Cardiac septum (tissue), 1 donor: ENCODE measurements around the gene C3orf20. TPM values are rescaled to one million over a fixed set of nuclear protein-coding genes. Genes with fewer than 3 reads are reported as not detected.

Source experiments
- DNase-seq: peaks from one replicate; pipeline ENCODE4 v3.0.0-alpha.2; 2020; ENCODE audit warnings: low spot score
- intact Hi-C: fragments of 100-400 bp; cut with DNase I; formaldehyde crosslinking; loops from one replicate; pipeline ENCODE4 v1.14.0; 2022
- total RNA-seq: library from RNA; stranded (reverse); fragmentation: NEBNext Ultra II Directional; extraction: Animal tissue kit (Norgen Biotek cat#: 25700); gene quantifications from one replicate; pipeline ENCODE4 v1.2.1, GENCODE V29; 2021
- donor health status: DM: no; HTN: no; CAD: no.

The C3orf20 gene
- total RNA-seq, 1 donor from 2014 or later: 0.32 TPM

DNA sequence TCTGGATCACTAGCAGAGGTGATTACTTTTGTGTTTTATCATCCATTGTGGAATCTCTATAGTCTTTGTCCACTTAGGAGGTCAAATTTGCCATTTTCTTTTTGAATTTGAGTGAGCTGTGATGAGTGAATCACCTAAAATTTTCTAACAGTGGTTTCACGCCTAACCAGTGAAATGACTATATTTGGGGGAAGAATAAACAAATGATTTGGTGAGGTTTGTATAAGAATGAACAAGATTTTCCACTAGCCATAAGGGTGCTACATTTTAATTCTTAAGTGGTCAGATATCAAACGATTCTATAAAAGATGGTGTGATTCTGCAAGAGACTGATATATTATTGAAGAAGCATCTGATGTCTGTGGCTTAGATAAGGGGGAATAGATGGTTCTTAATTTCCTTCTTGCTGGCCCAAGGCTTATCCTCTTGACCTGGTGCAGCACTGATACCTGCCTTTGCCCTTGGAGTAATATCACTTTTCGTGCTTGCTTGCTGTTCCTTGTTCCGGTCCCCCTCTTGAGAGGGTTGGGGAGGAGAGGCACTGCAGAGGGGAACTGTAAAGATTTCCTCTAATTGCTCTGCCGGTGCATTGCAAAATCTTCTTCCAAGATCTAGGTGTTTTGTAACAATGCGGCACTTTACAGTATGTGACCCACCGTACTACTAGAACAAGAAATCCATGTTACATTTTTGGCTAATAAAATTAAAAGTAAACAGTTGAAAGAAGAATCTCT is 14.5 kb downstream of the C3orf20 start:
- DNase-seq: no peak
- intact Hi-C loops: no loop called here

DNA sequence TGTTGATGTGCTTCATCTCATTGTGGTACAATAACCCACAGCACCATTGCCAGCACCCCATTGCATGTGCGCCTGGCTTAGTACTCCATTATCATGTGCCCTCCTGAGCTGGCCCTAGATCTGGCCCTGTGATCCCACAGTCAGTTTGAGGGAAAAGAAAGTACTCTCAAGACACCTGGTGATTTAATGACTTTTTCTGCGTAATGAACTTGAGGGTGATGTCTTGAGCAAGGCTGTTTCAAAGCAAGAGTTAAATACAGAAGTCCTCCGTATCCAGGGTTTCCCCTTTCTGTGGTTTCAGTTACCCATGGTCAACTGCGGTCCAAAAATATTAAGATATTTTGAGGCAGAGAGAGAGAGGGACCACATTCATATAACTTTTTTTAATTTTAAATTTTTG is 16.3 kb downstream of the C3orf20 start:
- no peak for DNase-seq
- intact Hi-C loops: no loop called here

DNA sequence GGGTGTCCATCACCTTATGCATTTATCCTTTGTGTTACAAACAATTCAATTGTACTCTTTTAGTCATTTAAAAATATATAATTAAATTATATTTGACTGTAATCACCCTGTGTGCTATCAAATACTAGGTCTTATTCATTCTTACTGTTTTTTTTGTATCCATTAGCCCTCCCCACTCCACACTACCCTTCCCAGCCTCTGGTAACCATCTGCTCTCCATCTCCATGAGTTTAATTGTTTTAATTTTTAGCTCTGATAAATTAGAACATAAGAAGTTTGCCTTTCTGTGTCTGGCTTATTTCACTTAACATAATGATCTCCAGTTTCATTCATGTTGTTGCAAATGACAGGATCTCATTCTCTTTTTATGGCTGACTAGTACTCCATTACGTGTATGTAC is 16.8 kb downstream of the C3orf20 start:
- intact Hi-C loops: no loop called here

DNA sequence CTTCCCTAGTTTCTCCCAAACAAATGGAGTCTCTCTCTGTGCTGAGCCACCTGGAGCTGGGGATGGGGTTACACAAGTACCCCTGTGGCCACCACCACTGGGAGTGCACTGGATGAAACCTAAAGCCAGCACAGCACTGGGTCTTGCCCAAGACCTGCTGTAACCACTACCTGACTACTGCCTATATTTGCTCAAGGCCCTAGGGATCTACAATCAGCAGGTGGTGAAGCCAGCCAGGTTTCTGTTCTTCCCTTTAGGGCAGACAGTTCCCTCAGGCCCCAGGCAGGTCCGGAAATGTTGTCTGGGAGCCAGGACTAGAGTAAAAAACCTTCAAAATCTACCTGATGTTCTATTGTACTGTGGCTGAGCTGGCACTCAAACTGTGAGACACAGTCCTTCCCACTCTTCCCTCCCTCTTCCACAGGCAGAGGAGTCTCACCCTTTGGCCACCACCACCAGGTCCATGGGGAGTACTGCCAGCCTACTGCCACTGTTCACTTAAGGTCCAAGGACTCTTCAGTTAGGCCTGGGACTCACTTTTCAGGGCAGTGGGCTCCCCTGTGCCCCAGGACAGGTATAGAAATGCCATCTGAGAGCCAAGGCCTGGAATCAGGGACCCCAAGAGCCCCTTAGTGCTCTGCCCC is 23.8 kb downstream of the C3orf20 start:
- intact Hi-C loops: no loop called here
- no peak for DNase-seq

More for the DNA sequence above, 16.8 kb downstream of the C3orf20 start:
- no peak for DNase-seq

DNA sequence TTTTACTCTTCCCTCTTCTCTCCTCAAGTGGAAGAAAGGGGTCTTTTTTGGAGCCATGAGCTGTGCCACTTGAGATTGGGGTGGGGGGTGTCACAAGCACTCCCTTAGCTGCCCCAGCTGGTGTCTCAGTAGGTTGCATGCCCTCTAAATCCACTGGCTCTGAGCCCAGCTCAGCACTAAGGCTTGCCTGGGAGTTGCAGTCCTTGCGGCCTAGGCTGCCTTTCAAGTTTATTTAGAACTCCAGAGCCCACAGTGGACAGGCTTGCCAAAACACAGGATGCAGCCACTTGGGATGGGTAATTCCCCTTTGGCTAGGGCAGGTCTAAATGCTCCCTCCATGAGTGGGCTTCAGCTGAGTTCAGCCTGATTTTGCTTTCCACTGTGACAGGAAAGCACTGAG is 24.7 kb downstream of the C3orf20 start:
- intact Hi-C loops: no loop called here
- DNase-seq: no peak

DNA sequence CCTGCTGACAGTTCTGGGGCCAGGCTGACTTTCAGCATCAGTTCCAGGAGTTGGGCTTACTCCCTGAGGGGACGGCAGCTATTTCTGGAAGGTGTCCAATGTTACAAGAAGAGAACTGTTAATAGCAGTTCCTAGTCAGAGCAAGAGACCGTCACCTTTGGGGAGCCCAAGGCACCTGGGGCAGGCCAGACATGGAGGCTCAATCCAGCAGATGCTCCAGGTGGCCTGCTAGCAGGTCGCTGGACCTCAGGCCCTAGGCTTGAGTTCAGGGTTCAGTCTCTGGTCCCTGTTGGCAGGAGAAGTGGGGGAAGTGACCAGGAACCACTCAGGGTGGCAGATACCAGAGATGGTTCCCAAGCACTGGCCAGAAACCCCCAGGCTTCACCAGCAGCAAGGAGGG is 25.9 kb downstream of the C3orf20 start:
- no peak for DNase-seq
- intact Hi-C loops: no loop called here

DNA sequence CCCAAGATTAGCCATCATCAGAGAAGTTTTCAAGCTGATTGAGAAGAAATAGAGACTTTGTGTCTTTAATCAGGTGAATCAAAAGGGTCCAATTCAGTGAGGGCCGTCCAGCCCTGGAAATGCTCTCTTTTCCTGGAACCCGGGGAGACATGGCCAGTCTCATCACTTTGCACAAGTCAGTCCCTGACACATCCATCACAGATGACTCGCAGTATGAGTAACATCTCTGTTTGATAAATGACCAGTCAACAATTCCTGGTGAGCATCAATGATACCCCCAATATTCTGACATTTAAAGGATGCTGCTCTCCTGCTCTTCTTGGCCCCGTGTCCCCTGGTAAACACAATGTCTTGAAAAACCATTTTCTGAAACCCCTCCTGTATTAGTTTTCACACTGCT is 26.7 kb downstream of the C3orf20 start:
- DNase-seq: no peak
- intact Hi-C loops: no loop called here

DNA sequence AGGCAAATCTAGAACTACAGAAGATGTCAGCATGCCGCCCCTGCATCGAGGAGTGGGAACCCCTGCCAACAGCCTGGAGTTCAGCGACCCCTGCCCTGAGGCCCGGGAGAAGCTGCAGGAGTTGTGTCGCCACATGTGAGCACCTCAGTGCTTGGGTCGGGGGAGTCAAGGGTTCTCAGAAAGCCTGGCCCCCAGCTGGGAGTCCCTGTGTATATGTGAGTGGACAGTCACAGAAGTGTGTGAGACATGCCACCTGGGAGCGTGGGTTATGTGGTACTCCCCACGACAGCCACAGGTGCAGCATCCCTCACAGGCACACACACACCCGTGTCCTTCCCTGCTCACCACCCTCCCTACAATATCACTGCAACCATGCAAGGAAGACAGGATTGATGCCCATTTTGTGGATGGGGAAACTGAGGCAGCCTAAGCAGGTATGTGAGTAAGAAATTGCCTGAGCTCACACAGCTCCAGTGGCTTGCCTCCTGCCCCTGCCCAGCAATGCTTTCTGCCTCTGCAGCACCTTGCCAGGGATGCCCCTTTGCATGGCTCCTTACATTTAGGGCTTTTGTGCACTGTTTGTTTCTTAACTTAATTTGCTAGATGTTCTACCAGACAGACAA is 28.3 kb downstream of the C3orf20 start:
- no peak for DNase-seq
- intact Hi-C loops: no loop called here

DNA sequence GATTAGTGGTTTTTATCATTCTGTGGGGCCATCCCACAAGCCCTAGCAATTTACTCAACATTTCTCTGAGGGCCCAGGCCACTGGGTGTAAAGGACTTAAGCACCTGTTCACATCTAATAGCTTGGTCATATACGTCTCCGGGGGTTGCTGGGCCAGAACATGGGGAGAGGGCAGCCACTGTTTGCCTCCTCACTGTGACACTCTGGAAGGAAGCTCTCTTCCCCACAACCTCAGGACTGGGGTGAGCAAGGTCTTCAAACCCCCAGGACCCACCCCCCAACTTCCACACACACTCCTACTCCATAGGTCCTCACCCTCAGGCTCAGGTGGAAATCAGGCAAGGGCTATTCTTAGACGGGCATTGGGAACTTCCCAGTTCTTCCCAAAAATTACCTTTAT is 28.9 kb downstream of the C3orf20 start:
- intact Hi-C loops: no loop called here
- no peak for DNase-seq

DNA sequence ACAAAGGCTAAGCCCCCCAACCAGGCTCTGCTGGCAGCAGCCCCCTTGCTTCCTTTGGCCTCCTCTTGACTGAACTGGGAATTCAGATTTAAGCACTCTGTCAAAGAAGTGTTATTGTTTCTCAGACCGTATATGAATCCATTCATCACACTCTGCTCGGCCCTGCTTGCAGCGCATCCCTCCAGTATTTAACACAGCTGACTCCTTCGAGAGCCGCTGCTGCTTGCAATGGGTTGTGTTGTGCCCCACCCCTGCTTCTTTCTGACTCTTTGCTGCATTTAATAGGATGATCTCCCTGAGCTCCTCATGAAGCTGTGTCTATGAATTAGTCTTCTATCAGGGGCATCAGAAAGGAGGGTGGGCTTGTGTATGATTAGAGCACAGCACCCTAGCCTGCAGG is 31.2 kb downstream of the C3orf20 start:
- no peak for DNase-seq
- intact Hi-C loops: no loop called here

DNA sequence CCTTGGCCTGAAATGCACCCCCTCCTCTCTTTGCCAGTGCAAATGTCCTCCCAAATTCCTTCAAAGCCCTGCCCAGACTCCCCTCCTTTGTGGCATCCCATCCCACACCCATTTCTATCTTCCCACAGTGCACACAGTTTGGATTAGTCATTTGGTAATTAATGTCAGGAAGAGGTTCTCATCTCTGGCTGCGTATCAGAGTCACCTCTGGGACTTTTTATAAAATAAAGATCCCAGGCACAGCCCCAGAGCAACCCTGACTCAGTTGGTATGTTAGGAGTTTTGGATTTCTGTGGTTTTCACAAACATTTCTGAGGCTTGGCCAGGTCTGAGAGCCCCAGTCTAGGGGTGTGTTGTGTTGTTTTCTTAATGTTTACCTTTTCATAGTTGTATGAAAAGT is 41.6 kb downstream of the C3orf20 start:
- no peak for DNase-seq

DNA sequence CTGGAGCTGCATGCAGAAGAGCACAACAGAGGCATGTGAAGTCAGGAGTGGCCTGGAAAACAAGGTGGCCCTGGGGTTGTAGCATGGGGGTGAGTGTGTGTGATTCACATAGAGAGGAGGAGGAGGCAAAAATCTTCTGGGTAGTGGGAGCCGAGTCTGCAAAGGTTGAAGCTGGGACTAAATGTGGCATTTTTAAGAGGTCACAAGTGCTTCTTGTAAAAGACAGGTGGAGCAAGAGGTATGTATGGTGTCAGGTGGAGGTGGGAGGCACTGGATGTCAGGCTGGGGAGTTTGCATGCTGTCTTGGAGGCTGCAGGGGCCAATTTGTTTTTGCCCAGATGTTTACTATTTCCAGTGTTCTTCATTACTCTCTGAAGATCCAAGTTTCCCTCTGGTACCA is 42.4 kb downstream of the C3orf20 start:
- DNase-seq: no peak
- intact Hi-C loops: no loop called here

More for the DNA sequence above, 41.6 kb downstream of the C3orf20 start:
- intact Hi-C loops: no loop called here

DNA sequence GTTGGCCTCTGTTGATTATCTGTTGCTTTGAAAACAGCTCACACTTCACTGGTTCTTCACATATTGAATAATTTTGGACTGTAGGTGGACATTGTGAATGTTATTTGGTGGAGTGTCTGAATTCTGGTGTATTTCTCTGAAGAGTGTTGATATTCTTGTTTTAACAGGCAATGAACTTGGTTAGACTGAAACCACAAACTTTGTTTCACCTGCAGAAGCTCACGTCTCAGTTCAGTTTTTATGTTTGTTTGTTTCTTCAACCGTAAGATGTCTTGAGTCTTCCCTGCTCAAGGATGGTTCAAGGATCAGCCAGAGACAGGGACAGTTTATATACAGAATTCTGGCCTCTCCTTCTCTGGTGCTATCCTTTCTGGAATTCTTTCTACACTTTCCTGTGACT is 43.6 kb downstream of the C3orf20 start:
- DNase-seq: no peak
- intact Hi-C loops: no loop called here

DNA sequence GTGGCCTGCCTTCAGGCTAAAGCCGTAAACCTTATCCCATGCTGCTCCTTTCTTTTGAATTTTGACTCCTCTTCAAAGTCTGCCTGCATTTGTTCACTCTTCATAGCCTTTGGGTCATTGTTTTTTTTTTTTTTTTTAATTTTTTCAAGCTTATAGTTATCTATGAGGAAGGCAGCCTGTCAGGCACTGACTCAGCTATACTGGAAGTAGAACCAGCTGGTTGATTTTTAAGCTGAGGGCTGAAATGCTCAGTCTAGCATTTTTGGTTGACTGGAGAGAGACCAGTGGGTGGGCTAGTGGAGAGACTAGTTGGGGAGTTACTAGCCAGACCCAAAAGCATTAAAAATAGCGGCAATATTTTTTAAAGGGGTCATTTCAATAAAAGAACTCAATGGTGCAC is 44.1 kb downstream of the C3orf20 start:
- DNase-seq: no peak
- intact Hi-C loops: no loop called here

DNA sequence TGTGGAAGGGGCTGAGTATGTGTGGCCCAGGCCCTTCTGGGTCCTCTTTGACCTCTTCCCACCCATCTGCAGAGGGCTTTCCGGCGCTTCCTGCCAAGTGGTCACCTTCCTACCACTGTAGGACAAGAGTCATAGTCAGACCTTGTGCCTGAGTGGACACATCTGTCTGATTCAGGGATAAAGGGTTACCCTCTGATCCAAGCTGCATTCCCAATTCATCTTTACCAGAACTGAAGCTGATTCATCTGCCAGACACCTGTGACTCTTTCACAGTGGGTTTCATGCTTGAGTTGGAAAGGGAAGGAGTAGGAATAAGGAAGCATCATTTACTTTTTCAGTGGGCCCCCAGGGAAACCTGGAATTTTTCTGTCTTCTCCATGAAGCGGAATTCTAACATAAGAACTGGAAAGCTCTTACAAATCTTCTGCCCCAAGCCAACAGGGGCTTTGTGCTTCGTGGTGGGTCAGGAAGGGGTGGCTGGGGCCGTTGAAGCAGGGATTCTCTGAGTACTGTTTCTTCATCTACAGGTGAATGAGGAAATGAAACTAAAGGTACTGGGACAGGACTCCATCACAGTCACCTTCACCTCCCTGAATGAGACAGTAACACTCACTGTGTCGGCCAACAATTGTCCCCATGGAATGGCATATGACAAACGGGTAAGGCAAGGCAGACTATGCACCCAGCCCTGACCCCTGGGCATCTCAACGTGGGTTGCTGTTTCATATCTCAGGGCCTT is 46.4 kb downstream of the C3orf20 start:
- intact Hi-C loops: no loop called here
- no peak for DNase-seq

DNA sequence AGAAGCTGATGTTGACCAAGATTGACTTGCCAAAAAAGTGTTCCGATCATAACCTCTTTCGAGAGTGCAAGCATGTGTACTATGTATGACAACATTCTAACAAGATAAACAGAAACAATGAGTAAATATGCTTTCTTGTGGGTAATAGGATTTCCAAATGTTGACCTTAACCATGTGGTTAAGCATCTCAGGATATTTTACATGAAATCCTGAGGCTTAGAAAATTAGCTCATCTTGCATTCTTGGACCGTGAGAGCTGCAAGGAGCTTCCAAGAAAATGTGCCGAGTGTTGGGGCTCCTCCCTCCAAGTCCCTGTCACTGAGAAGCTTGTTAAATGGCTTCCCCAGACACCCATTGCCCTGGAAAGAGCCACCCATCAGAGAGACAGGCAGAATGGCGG is 50.1 kb downstream of the C3orf20 start:
- intact Hi-C loops: no loop called here
- no peak for DNase-seq

DNA sequence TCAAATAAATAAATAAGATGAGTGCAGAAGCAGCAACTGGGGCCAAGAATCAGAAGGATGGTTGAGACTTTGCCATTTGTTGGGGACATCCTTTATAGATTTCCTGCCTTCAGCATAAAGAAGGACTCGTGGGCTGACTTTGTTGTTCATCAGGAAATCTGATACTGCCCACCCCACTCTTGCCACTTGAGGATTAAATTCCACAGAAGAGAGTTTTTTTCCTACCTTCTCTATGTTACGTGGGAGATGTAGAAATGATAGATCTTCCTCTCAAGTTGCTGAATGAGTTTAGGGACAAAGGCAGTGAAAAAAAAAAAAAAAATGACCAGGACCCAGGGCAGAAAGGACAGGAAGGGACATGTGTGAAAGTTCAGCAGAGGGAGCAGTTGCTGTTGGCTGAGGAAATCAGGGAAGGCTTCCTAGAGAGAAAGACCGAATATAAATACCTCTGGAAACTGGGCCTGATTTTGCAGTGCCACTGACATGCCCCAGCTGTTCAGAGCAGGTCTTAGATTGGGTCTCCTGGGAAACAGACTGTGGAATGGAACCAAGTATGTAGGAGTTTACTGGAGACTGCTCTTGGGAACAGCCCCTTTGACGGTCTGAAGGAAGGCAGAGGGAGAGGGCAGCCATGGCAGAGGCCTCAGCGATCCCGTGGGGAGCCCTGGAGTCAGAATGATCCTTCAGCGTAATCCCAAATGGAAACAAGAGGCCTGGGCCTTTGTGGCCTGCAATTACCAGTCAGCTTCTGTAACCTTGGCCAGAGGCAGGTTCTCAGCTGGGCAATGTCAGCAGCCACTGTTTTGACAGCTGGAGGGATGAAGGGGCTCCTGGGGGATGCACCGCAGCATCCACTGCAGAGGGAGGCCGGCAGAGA is 50.9 kb downstream of the C3orf20 start:
- intact Hi-C loops: no loop called here
- no peak for DNase-seq

DNA sequence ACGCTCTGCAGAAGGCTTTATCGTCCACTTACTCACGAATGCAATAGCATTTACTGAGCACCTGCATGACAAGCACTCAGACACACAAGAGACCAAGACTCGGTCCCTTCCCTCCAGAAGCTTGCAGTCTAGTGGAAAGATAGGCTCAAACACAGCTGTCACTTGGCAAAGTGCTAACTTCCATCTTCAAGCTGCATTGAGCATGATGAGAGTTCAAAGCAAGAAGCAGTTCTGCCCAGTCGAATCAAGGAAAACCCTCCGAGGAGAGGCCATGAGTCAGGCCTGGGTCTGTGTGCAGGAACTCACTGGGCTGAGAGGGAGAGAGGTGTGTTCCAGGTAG is 51.5 kb downstream of the C3orf20 start:
- DNase-seq: no peak
- intact Hi-C loops: no loop called here

DNA sequence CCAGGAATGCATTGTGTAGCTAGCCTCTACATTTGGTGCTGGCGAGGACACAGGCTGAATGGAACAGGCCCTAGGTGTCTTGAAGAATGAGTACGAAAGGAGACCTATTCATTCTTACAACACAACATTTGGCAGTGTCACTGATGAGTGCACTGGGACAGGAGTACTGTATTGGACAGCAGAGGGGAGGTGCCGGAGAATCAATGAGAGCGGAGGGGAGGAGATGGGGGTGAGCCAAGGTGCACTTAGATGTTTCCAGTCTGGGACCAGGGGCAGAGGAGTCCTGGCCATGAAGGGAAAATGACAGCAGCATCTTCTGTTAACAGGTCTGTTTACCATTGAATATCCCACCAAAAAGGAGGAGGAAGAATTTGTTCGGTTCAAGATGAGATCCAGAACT is 53.2 kb downstream of the C3orf20 start:
- intact Hi-C loops: no loop called here
- no peak for DNase-seq
